ENCODE results near the gene CCDC157.
A peak's percentile ranks its signal among the peaks of the same experiment; 100 is the strongest.

The CCDC157 gene

DNA sequence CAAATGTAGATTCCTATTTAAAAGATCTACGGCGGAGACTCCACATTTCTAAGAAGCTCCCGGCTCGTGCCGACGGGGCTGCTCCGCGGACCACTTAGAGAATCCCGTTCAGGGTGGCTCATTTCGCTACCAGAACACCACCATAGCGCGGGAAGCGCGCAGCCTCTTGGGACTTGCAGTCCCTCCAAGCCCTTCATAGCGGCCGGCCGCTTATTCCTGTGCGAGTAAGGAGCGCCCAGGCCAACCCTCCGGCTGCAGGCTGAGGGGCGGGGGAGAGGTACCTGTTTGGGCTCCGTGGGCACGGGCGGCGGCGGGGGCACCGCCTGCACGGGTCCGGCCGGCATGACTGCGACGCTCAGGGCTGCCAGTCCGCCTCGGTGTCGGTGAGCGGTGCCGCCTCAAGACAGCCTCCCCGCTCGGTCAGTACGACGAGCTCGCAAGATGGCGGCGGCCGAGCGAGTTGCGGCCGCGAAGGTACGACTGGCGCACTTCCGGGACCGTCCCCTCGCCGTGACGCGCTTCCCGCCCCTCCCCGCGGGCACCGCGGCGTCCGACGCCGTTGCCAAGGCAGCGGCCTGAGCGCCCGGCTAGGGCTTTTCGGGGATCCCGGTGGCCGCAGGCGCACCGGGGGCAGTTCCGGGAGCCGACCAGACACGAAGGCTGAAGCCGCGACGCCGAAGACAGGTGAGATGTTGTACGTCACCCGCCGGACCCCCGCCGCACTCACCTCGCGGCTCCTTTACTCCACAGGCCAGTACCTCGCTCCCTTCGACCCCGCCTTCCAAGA, at the start of gene CCDC157, which contains the start of gene SF3A1:
Gene CCDC157 (plus strand): TSS at position 559 of the 787 bp plus-strand sequence. CDS start 8,994 bp downstream, outside the sequence.
Gene SF3A1 (minus strand): TSS at position 446 of the 787 bp plus-strand sequence. CDS start 102 bp downstream, at position 344.
- DNase-seq (ENCODE audit: low spot score) = peak; percentile 83

DNA sequence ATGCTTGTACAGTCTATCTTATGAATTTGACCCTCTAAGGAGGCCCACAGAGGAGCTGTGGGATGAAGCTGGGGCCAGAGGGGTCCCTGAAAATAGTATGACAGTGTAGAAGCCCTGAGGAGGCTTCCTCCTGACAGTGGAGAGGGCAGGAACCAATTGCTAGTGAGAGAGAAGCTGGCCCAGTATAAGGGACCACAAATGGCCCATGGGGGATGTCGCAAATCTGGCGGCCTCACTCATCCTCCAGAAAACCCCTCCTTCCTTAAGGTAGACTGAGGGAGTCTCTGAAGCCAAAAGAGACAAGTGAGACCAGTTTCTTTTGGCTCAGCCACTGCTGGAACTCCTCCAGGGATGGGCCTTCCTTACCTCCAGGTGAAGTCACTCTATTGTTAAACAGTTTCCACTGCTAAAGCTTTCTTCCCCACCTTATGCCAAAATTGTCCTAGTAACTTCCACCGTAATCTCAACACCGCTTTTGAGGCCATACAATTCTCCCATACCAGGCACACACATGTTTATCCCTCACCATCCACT, 49.7 kb upstream of the CCDC157 start:
- no peak for DNase-seq (ENCODE audit: low spot score)

GRCh38 chr22:30308093-30308492, 48.7 kb upstream of the CCDC157 start:
- DNase-seq (ENCODE audit: low spot score) = no peak

DNA sequence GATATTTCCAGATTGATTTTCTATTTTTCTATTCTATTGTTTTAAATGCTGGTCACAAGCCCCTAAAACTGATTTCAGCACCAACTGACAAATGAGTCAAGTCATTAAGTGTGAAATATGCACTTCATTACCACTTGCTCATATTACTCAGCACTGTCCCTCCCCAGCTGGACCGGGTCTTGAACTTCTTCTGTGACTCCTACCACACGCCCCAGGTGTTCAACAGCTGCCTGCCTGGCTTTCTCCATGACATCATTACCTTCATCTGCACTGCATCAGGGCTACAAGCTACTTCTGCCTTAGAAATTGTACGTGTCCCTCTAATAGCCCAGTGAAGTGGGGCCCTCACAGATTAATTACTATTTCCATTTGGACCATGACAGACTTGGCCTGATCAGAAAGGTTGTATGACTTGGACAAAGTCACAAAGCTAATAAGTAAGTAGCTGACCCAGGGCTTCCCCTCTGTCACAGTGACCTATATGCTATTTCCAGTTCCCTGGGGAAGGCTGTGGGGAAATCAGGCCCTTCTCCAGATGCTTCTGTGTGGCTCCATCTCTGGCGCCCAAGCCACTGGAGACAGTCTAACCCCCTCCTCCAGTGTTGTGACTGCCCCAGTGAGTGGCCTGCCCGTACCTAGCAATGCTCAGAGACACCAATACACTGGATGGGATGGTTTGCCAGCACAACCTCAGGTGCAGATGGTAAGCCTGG, 48.1 kb upstream of the CCDC157 start:
- no peak for DNase-seq (ENCODE audit: low spot score)

DNA sequence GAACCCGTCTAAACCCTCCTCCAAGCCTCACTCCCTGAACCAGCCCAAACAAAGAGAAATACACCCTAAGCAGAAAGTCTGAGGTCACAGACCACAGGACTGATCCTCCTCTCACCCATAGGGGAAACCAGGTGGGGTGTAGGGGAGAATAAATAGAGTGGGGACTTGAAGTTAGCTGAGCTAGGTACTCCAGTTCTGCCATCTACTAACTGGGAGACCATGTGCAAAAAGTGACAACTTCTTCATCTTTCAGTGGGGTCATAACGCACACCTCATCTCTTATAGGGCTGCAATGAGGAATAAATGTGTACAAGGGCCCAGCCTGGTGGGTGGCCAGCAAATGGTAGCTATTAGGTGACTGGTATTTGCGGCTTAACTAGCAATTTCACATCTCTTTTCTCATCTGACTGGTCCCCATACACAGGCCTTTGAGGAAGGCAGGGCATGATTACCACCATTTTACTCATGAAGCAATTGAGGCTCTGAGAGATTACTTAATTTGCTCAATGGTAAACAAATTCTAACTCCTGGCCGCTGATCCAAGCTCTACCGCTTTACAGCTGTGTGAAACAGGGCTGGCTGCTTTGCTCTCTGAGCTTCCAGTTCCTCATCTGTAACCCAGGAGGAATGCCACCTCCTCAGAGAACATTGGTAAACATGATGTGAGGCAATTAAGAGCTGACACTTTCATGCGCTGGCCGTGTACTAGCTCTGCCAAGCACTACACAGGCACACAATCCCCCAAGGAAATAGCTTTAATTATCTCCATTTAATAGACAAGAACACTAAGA, 46.7 kb upstream of the CCDC157 start:
- no peak for DNase-seq (ENCODE audit: low spot score)

- no peak for DNase-seq (ENCODE audit: low spot score)
Observed at GRCh38 chr22:30310881-30311771, 45.7 kb upstream of the CCDC157 start.

DNA sequence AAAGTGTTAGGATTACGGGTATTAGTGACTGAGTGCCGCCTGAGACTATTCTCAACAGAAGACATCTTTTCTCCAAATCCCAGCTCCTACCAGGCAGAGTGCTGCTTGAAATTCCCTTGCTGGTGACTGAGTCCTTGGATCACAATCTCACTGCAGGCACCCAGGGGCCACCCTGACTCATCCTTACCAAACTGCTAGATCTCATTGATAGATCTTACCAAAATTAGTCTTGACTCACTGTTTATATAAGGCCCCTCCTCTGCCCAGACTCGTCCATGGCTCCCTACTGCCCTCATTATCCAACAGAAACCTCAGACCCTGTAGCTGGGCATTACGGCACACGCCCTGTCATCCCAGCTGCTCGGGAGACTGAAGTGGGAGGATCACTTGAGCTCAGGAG, 44.8 kb upstream of the CCDC157 start:
- DNase-seq (ENCODE audit: low spot score) = no peak

GRCh38 chr22:30313527-30314363, 43.1 kb upstream of the CCDC157 start:
- DNase-seq (ENCODE audit: low spot score) = no peak

GRCh38 chr22:30314915-30315314, 41.9 kb upstream of the CCDC157 start:
- DNase-seq (ENCODE audit: low spot score) = no peak

- DNase-seq (ENCODE audit: low spot score) = no peak
Observed at GRCh38 chr22:30315962-30316576, 40.7 kb upstream of the CCDC157 start.

DNA sequence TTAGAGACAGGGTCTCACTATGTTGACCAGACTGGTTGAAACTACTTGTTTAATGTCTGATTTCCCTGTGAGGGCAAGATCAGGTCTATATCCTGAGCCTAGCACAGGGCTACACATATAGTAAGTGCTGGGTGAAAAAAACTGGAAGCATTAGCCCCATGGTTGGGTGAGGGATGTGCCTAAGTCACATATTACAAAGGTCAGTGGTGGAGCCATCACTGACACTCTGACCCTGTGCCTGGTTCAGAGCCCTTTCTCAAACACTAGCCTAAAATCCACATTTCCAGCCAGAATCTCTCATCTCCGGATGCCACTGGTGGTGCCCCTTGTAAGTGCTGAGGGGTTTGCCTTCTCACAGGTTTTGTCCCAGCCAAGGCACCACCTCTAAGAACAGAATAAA, 39.0 kb upstream of the CCDC157 start:
- DNase-seq (ENCODE audit: low spot score) = no peak

DNA sequence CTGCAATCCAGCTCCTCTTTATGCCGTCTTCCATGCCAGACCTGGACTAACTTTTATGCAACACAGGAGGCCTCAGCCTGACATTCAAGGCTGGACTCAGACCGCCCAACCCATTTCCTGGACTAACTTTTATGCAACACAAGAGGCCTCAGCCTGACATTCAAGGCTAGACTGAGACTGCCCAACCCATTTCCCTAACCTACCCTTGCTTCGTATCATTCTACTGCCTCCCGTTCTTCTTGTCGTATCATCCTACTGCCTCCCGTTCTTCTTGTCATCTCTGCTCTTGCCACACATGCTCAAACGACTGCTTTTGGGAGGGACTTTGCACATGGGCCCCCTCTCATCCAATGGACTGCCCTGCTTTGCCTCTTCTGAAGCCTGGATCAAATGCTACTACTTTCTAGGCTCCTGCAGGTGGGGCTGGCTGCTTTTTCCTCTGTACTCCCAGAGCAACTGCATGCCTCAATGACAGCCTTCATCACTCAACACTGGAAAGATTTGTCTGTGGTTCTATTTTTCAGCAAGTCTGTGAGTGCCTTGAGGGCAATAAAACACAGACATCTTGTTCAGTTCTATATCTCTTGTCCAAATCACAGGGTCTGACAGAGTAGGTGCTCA, 37.9 kb upstream of the CCDC157 start:
- DNase-seq (ENCODE audit: low spot score) = no peak

DNA sequence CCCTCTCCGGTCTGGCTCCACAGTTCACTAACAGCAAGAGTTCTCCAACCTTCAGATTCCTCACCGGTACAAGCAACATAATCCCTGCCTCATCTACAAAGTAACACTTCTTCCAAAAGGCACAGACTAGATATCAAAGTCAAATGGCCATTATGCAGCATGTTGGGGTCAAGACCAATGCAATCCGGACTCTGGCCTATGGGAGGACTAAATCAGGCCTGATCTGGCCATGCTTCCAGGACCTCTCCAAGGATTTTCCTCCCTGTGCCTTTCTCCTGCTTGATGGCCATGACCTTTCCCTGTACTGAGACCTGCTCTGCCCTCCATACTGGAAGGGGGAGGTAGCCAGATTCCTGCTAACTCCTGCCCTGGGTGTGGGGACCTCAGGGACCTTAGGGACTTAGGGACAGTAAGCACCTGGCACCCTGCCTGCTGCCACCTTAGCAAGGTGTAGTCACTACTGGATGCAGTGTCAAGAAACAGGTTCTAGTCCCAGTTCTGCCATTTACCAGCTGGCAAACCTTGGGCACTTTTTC, 36.7 kb upstream of the CCDC157 start:
- no peak for DNase-seq (ENCODE audit: low spot score)

DNA sequence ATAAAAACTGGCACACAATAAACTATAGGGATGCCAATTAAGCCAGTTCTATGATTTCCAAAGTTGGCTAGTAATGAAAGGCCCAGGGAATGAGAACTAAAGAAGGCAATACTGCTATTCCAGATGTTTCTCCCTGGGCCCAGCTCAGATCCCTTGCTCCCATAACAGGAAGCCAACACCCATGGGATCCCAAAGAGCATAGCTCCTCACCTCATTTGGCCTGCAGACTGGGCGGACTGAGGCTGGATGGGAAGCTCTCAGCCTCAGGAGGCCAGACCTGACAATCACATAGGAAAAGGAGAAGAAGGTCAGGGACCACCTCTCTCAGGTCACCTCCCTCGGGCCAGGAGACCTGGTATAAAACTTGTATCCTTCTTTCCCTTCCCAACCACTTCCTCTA, 35.3 kb upstream of the CCDC157 start:
- no peak for DNase-seq (ENCODE audit: low spot score)

DNA sequence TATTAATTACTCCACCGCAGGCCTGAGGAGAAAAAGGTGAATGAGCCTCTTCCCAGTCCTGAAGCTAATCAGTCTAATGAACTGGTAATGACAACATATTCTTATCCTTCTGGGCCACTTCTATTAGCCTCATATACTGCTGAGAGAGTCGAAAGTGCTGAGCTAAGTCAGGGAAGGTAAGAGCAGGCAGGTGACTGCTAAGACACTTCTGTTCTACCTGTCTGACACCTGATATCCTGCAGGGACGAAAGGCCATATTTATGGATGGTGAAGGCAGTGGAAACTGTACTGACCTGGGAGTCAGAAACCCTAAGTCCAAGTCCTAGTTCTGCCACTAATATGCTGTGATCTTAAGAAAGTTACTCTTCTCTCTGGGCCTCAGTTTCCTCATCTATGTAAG, 33.6 kb upstream of the CCDC157 start:
- DNase-seq (ENCODE audit: low spot score) = no peak

- no peak for DNase-seq (ENCODE audit: low spot score)
Observed at GRCh38 chr22:30324014-30324730, 32.6 kb upstream of the CCDC157 start.

- DNase-seq (ENCODE audit: low spot score) = no peak
Observed at GRCh38 chr22:30325065-30325720, 31.6 kb upstream of the CCDC157 start.

DNA sequence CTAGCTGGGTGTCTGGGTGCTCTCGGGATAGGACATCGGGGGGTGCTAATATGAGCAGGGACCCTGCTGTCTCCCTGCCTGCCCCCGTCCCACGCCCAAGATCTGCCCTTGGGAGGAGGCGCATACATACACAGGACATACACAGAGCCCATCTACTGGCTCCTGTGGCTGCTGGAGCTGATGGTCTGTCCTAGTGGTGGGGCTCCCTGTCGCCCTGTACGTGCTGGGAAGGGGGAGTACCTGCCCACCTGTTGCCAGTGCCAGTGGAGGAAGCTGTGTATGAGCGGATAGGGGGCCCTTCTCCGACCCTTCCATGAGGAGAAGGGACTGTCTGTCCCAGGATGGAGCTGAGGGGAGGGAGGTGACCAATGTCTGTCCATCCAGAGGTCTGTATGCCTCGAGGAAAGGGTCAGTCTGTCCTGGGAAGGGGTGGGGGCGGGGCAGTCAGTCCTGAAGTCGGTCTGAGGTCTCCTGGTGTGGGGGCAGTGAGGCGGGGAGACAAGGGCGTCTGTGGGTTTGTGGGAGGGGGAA, 31.0 kb upstream of the CCDC157 start:
- DNase-seq (ENCODE audit: low spot score) = no peak
